GM12878 (cell line): ENCODE data around the gene ZC3H10. TPM values are rescaled to one million over a fixed set of nuclear protein-coding genes. Genes with fewer than 3 reads are reported as not detected.

Experiments used
- ATAC-seq: fragments of 200-7000 bp; cut with Tn5 transposase; 3 replicates; pipeline ENCODE4 v1.9.1; 2020; ENCODE audit warnings: mild to moderate bottlenecking, moderate library complexity
- BruUV-seq: library from RNA; stranded (reverse); fragments of 400-500 nt; replicated peaks from 2 replicates; lab custom pipeline; 2021; lab: Mats Ljungman, UMichigan
- CTCF ChIA-PET: fragments of 300-600 bp; sonication (Branson Sonifier 250); formaldehyde crosslinking; extraction: SDS; loops from one replicate; lab custom pipeline; 2021; ENCODE audit warnings: inconsistent platforms; lab: Yijun Ruan, JAX
- POLR2A ChIA-PET: fragments of 350-600 bp; formaldehyde crosslinking; extraction: SDS; loops from one replicate; lab custom pipeline; 2021; ENCODE audit warnings: inconsistent platforms; lab: Charles Lee
- RAD21 ChIA-PET: fragments of 300-600 bp; sonication (Branson Sonifier 250); formaldehyde crosslinking; loops from one replicate; lab custom pipeline; 2023; ENCODE audit warnings: antibody characterized with exemption; ENCODE audit not compliant: unreplicated experiment; lab: Charles Lee
- SMC1A ChIA-PET: fragments of 300-600 bp; sonication (Branson Sonifier 250); formaldehyde crosslinking; loops from one replicate; lab custom pipeline; 2023; ENCODE audit not compliant: unreplicated experiment, uncharacterized antibody; lab: Charles Lee
- DNase-seq: peaks from one replicate; pipeline ENCODE4 v3.0.0-alpha.2; 2011; ENCODE audit warnings: low read depth, low spot score
- FAIRE-seq: peaks from 3 replicates; lab custom pipeline; 2011; peaks lifted over from hg19 to GRCh38; lab: Jason Lieb, UNC
- H2AFZ ChIP-seq: 2 replicates; pipeline ENCODE4 v1.6.0; 2011; ENCODE audit warnings: low read depth, low read length, control low read depth; ENCODE audit not compliant: control insufficient read depth
- H3K27ac ChIP-seq: 2 replicates; pipeline ENCODE4 v1.5.1; 2011; ENCODE audit warnings: control low read depth; ENCODE audit not compliant: control insufficient read depth, insufficient read depth
- H3K27me3 ChIP-seq, 2 experiments: replicated peaks in 1 of 2; 2 replicates each; pipeline versions ENCODE4 v1.6.0 to v1.6.1; 2011; ENCODE audit warnings: low read length in 1 of 2; ENCODE audit not compliant: control insufficient read depth in 2 of 2, insufficient read depth in 2 of 2
- H3K36me3 ChIP-seq, 2 experiments: 2 replicates each; pipeline ENCODE4 v1.5.1; 2011; ENCODE audit warnings: low read length in 1 of 2; ENCODE audit not compliant: control insufficient read depth in 2 of 2, insufficient read depth in 2 of 2
- H3K4me1 ChIP-seq: 2 replicates; pipeline ENCODE4 v1.6.1; 2011; ENCODE audit warnings: mild to moderate bottlenecking, low read length, moderate library complexity, mixed read lengths; ENCODE audit not compliant: control insufficient read depth, insufficient read depth
- H3K4me2 ChIP-seq: 2 replicates; pipeline ENCODE4 v1.6.0; 2011; ENCODE audit warnings: control low read depth; ENCODE audit not compliant: control insufficient read depth, insufficient read depth
- H3K4me3 ChIP-seq: fragments of 200-600 bp; sonication (generic); 2 replicates; pipeline ENCODE4 v1.5.1; 2016
- H3K79me2 ChIP-seq: 2 replicates; pipeline ENCODE4 v1.6.0; 2011; ENCODE audit warnings: low read length; ENCODE audit not compliant: control insufficient read depth, insufficient read depth
- H3K9ac ChIP-seq: 2 replicates; pipeline ENCODE4 v1.8.0; 2011; ENCODE audit warnings: low read length, control low read depth, mixed read lengths; ENCODE audit not compliant: control insufficient read depth, insufficient read depth
- H3K9me3 ChIP-seq: replicated peaks from 3 replicates; pipeline ENCODE4 v1.5.1; 2011; ENCODE audit warnings: mild to moderate bottlenecking, low read length; ENCODE audit not compliant: control insufficient read depth, insufficient read depth
- H4K20me1 ChIP-seq: 2 replicates; pipeline ENCODE4 v1.6.0; 2011; ENCODE audit not compliant: control insufficient read depth, insufficient read depth
- CHD4 ChIP-seq: fragments of 200-600 bp; sonication (generic); IDR thresholded peaks from 2 replicates; pipeline ENCODE4 v1.6.1; 2016; ENCODE audit warnings: mild to moderate bottlenecking
- CREM ChIP-seq: IDR thresholded peaks from 2 replicates; pipeline ENCODE4 v1.6.1; 2014; ENCODE audit warnings: antibody characterized with exemption, low read depth
- FOS ChIP-seq: IDR thresholded peaks from 3 replicates; pipeline ENCODE4 v1.6.1; 2011; ENCODE audit warnings: borderline replicate concordance; ENCODE audit not compliant: insufficient read length; ENCODE audit errors: extremely low read depth
- PAX8 ChIP-seq: fragments of 450-650 bp; IDR thresholded peaks from 2 replicates; pipeline ENCODE4 v1.6.1; 2017; ENCODE audit warnings: mild to moderate bottlenecking, moderate library complexity
- POLR2AphosphoS5 ChIP-seq: IDR thresholded peaks from 2 replicates; pipeline ENCODE4 v1.6.1; 2011; ENCODE audit warnings: mild to moderate bottlenecking, low read length, inconsistent platforms
- WGBS: methylation state at CpG from one replicate; pipeline ENCODE4 v1.1.6; 2016; ENCODE audit warnings: low lambda C conversion rate; ENCODE audit not compliant: insufficient replicate concordance, insufficient coverage; ENCODE audit errors: missing lambda C conversion rate; 5-methylcytosine and 5-hydroxymethylcytosine counted together
- in situ Hi-C: fragments of 300-500 bp; cut with MboI; formaldehyde crosslinking; loops from 9 replicates; pipeline ENCODE4 v1.14.3; 2018; ENCODE audit warnings: mixed read lengths
- intact Hi-C: fragments of 100-400 bp; cut with micrococcal nuclease; formaldehyde crosslinking; loops from one replicate; pipeline ENCODE4 v1.14.2; 2022; ENCODE audit not compliant: unreplicated experiment
- polyA plus RNA-seq, 11 experiments: library from polyadenylated mRNA; depleted of rRNA in 4 of 11; unstranded in 6 of 11; stranded (reverse) in 5 of 11; fragments of >200 nt; fragmentation: Nextera tagmentation in 4 of 11; fragmentation: Illumina TruSeq in 1 of 11; extraction: Ambion mirVana in 4 of 11; extraction: Trizol in 1 of 11; gene quantifications; 1 replicate in 1 of 11; 2 replicates in 10 of 11; pipeline versions ENCODE4 v1.2.1 to v1.2.3, GENCODE V29; 2011 to 2016; ENCODE audit warnings: inconsistent platforms in 2 of 11, missing spikeins in 2 of 11, low read depth in 1 of 11
- total RNA-seq, 4 experiments: library from RNA; depleted of rRNA in 3 of 4; stranded (reverse); fragments of >200 nt in 3 of 4; fragmentation: Illumina TruSeq in 1 of 4; extraction: Trizol in 1 of 4; gene quantifications; 2 replicates each; pipeline versions ENCODE4 v1.2.1 to v1.2.3, GENCODE V29; 2013 to 2021

Gene ZC3H10
- total and polyA plus RNA-seq, 10 of the 15 experiments (the other 5 are each of a cell fraction or from before 2014, with no cell fraction given): 0.56 to 6.4 (median 3.7) TPM

DNA sequence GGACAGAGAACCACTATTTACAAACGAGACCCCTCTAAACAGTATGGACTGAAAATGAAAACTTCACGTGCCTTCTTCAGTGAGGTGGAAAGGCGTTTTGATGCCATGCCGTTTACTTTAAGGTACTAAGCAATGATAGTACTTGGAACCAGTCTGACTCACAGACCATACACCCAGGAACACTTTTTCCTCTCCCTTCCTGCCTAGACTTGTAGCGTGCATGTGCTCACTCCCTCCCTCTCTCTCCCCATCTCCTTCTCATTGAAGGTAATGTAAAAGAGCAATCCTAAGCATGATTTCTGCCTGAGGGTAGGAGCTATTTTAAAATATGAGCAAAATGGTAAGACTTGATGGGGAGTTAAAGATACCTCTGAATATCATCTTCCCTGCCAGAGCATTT, 7.5 kb upstream of the ZC3H10 start:
- peaks cover 6% of the 10 kb centered on the region for H3K4me1 ChIP-seq
- BruUV-seq: no TSS peak
- H4K20me1 ChIP-seq: no peaks in the 10 kb centered on the region
- no peak overlapping the region for H3K9ac ChIP-seq
- ChIA-PET RAD21 (no interaction called here), POLR2A (interaction anchor here (0.7 to 1.0 kb wide), 2 partner anchors 12 to 66 kb away, joined by 5 read pairs; no protein-coding TSS in a partner anchor), CTCF (interaction anchor here (1.1 kb wide), 1 partner anchor 372 kb away, joined by 3 read pairs; no protein-coding TSS in a partner anchor), SMC1A (no interaction called here)
- TF ChIP-seq CREM (no peak), FOS (no peak)
- no peak overlapping the region for H2AFZ ChIP-seq
- no peaks in the 10 kb centered on the region for H3K27me3 ChIP-seq
- H3K4me2 ChIP-seq: no peak overlapping the region
- peaks cover 17 to 42% of the 10 kb centered on the region in 2 experiments for H3K36me3 ChIP-seq
- H3K9me3 ChIP-seq: no peaks in the 10 kb centered on the region
- FAIRE-seq: no peak
- intact Hi-C loops: no loop called here
- H3K79me2 ChIP-seq: peaks cover 21% of the 10 kb centered on the region
- 85% methylated on average over 5 of the region's 5 CpGs for WGBS
- no peak for ATAC-seq
- DNase-seq: no peak
- no peak overlapping the region for H3K4me3 ChIP-seq
- no peak overlapping the region for H3K27ac ChIP-seq
- in situ Hi-C loops: no loop called here

DNA sequence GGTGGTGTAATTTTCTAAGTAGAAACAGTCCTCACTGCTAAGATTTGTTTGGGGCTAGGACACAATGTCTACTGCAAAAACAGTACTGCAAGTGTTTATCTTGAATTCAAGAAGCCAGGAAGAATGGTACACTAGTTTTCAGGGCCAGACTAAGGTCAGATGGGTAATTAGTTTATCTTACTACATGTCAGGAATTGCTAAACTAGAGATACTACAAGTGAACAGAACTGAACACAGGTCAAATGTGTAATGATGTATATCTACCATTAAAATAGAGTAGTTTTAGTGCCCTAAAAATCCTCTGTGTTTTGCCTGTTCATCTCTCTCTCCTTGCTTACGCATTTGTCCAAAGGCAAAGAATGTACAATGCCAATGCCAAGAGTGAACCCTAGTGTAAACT, 4.0 kb upstream of the ZC3H10 start:
- no peak overlapping the region for H2AFZ ChIP-seq
- POLR2A ChIA-PET: interaction anchor here (0.6 kb wide), 1 partner anchor 556 kb away, joined by 3 read pairs; no protein-coding TSS in a partner anchor
- TF ChIP-seq POLR2AphosphoS5: 0 out of 2 replicates have a peak, but pooled peaks have one; percentile 14
- TF ChIP-seq CHD4: no peak
- no peak for TF ChIP-seq PAX8
- in situ Hi-C loops: no loop called here
- ATAC-seq: no peak
- no peaks in the 10 kb centered on the region for H3K9me3 ChIP-seq
- no TSS peak for BruUV-seq
- H3K79me2 ChIP-seq: peaks cover 22% of the 10 kb centered on the region
- peaks cover 6% of the 10 kb centered on the region for H3K4me1 ChIP-seq
- no peak for FAIRE-seq
- intact Hi-C loops: no loop called here
- H3K36me3 ChIP-seq: peaks cover 14 to 21% of the 10 kb centered on the region in 2 experiments
- no peak overlapping the region for H3K4me3 ChIP-seq
- CTCF ChIA-PET: no interaction called here
- H3K27me3 ChIP-seq: no peaks in the 10 kb centered on the region
- SMC1A ChIA-PET: interaction anchor here (0.7 kb wide), 1 partner anchor 375 kb away, joined by 3 read pairs; no protein-coding TSS in a partner anchor
- H3K27ac ChIP-seq: no peak overlapping the region
- no peak overlapping the region for H3K4me2 ChIP-seq
- H4K20me1 ChIP-seq: no peaks in the 10 kb centered on the region
- 100% methylated on average over 1 of the region's 1 CpG for WGBS
- RAD21 ChIA-PET: no interaction called here
- H3K9ac ChIP-seq: no peak overlapping the region
- no peak for DNase-seq
